IMR-90 (cell line): ENCODE measurements around the gene MBOAT2. TPM values are rescaled to one million over a fixed set of nuclear protein-coding genes. Genes with fewer than 3 reads are reported as not detected.

Experiments
- ATAC-seq: fragments of 200-7000 bp; cut with Tn5 transposase; 2 replicates; pipeline ENCODE4 v1.9.1; 2020; ENCODE audit warnings: low read depth, mild to moderate bottlenecking, moderate library complexity
- BruUV-seq: library from RNA; stranded (reverse); fragments of 400-500 nt; replicated peaks from 2 replicates; lab custom pipeline; 2021; lab: Mats Ljungman, UMichigan
- CTCF ChIA-PET: fragments of 300-600 bp; formaldehyde crosslinking; extraction: SDS; loops from one replicate; lab custom pipeline; 2021; ENCODE audit warnings: antibody characterized with exemption; lab: Yijun Ruan, JAX
- POLR2A ChIA-PET: fragments of 300-600 bp; sonication (Branson Sonifier 250); formaldehyde crosslinking; loops from one replicate; lab custom pipeline; 2022; ENCODE audit warnings: antibody characterized with exemption; ENCODE audit not compliant: unreplicated experiment; lab: Charles Lee
- DNase-seq: peaks from one replicate; pipeline ENCODE4 v3.0.0; 2013
- H2AFZ ChIP-seq: replicated peaks from 2 replicates; pipeline ENCODE3; 2013; ENCODE audit warnings: low read length, mild to moderate bottlenecking; ENCODE audit not compliant: poor library complexity
- H2AK5ac ChIP-seq: 2 replicates; pipeline ENCODE4 v1.6.1; 2013; ENCODE audit warnings: low read depth, low read length, inconsistent platforms
- H2AK9ac ChIP-seq: replicated peaks from 2 replicates; pipeline ENCODE3; 2013; ENCODE audit warnings: mild to moderate bottlenecking, low read depth, low read length, moderate library complexity; ENCODE audit not compliant: poor library complexity
- H2BK120ac ChIP-seq: 2 replicates; pipeline ENCODE4 v1.6.1; 2013; ENCODE audit warnings: low read depth, low read length, inconsistent platforms
- H2BK15ac ChIP-seq: 3 replicates; pipeline ENCODE4 v1.6.1; 2013; ENCODE audit warnings: low read depth, low read length, inconsistent platforms
- H2BK20ac ChIP-seq: 2 replicates; pipeline ENCODE4 v1.6.1; 2013; ENCODE audit warnings: low read depth, mild to moderate bottlenecking, inconsistent platforms, low read length, moderate library complexity
- H2BK5ac ChIP-seq: 2 replicates; pipeline ENCODE4 v1.6.1; 2013; ENCODE audit warnings: mild to moderate bottlenecking, low read depth, low read length, inconsistent platforms; ENCODE audit not compliant: poor library complexity, severe bottlenecking
- H3K14ac ChIP-seq: replicated peaks from 2 replicates; pipeline ENCODE4 v1.6.1; 2013; ENCODE audit warnings: low read depth, low read length, inconsistent platforms
- H3K18ac ChIP-seq: 2 replicates; pipeline ENCODE4 v1.6.1; 2013; ENCODE audit warnings: low read depth, low read length, control low read depth
- H3K23ac ChIP-seq: 2 replicates; pipeline ENCODE4 v1.6.1; 2013; ENCODE audit warnings: low read depth, low read length, inconsistent platforms
- H3K27ac ChIP-seq: 2 replicates; pipeline ENCODE4 v1.5.1; 2013; ENCODE audit warnings: mild to moderate bottlenecking, control low read depth, low read length; ENCODE audit not compliant: insufficient read depth
- H3K27me3 ChIP-seq: 2 replicates; pipeline ENCODE4 v1.6.1; 2013; ENCODE audit warnings: low read length; ENCODE audit not compliant: control insufficient read depth, insufficient read depth
- H3K36me3 ChIP-seq: 2 replicates; pipeline ENCODE4 v1.6.1; 2013; ENCODE audit warnings: low read length, mixed read lengths; ENCODE audit not compliant: control insufficient read depth, insufficient read depth
- H3K4ac ChIP-seq: 2 replicates; pipeline ENCODE4 v1.6.1; 2013; ENCODE audit warnings: low read depth, low read length, inconsistent platforms
- H3K4me1 ChIP-seq: 2 replicates; pipeline ENCODE4 v1.6.1; 2013; ENCODE audit warnings: low read length, mixed read lengths; ENCODE audit not compliant: control insufficient read depth, insufficient read depth
- H3K4me2 ChIP-seq: 2 replicates; pipeline ENCODE4 v1.6.1; 2013; ENCODE audit warnings: low read depth, mild to moderate bottlenecking, control low read depth, low read length, moderate library complexity
- H3K4me3 ChIP-seq: 2 replicates; pipeline ENCODE4 v1.5.1; 2013; ENCODE audit warnings: low read depth, mild to moderate bottlenecking, control low read depth, low read length, moderate library complexity; ENCODE audit not compliant: insufficient read depth
- H3K56ac ChIP-seq: 2 replicates; pipeline ENCODE4 v1.6.1; 2013; ENCODE audit warnings: low read length, inconsistent platforms; ENCODE audit not compliant: insufficient read depth; ENCODE audit errors: extremely low read depth
- H3K79me1 ChIP-seq, 2 experiments: 2 replicates each; pipeline ENCODE4 v1.6.1; 2013; ENCODE audit warnings: low read length in 2 of 2, inconsistent platforms in 1 of 2, low read depth in 1 of 2
- H3K9ac ChIP-seq: 2 replicates; pipeline ENCODE4 v1.6.1; 2013; ENCODE audit warnings: low read depth, low read length, control low read depth
- H3K9me1 ChIP-seq: 2 replicates; pipeline ENCODE4 v1.6.1; 2013; ENCODE audit warnings: low read length, inconsistent platforms; ENCODE audit not compliant: insufficient read depth
- H3K9me3 ChIP-seq: 2 replicates; pipeline ENCODE4 v1.6.1; 2013; ENCODE audit warnings: low read length; ENCODE audit not compliant: control insufficient read depth, insufficient read depth
- H4K20me1 ChIP-seq: 2 replicates; pipeline ENCODE4 v1.6.1; 2013; ENCODE audit warnings: low read length, inconsistent platforms; ENCODE audit not compliant: insufficient read depth
- H4K5ac ChIP-seq: 2 replicates; pipeline ENCODE4 v1.6.1; 2013; ENCODE audit warnings: mild to moderate bottlenecking, low read depth, low read length, control low read depth
- H4K8ac ChIP-seq, 2 experiments: 2 replicates each; pipeline ENCODE4 v1.6.1; 2013; ENCODE audit warnings: low read depth in 2 of 2, low read length in 2 of 2, control low read depth in 1 of 2, inconsistent platforms in 1 of 2
- H4K91ac ChIP-seq: 2 replicates; pipeline ENCODE4 v1.6.1; 2013; ENCODE audit warnings: low read depth, low read length, inconsistent platforms; ENCODE audit not compliant: insufficient read depth
- BHLHE40 ChIP-seq: fragments of 150-350 bp; IDR thresholded peaks from 2 replicates; pipeline ENCODE4 v1.6.1; 2016; ENCODE audit warnings: mild to moderate bottlenecking, low read depth, low read length
- CEBPB ChIP-seq: IDR thresholded peaks from 2 replicates; pipeline ENCODE4 v1.6.1; 2012; ENCODE audit warnings: low read depth, low read length, improper control_type of control experiment
- CTCF ChIP-seq: conservative IDR thresholded peaks from 2 replicates; pipeline ENCODE4 v1.5.1; 2012; ENCODE audit warnings: mild to moderate bottlenecking, low read depth, low read length, improper control_type of control experiment
- POLR2A ChIP-seq: IDR thresholded peaks from 2 replicates; pipeline ENCODE4 v1.6.1; 2012; ENCODE audit warnings: mild to moderate bottlenecking, low read depth, low read length
- RAD21 ChIP-seq: IDR thresholded peaks from 2 replicates; pipeline ENCODE4 v1.6.1; 2012; ENCODE audit warnings: low read length, improper control_type of control experiment
- USF2 ChIP-seq: fragments of 150-350 bp; IDR thresholded peaks from 2 replicates; pipeline ENCODE4 v1.6.1; 2017; ENCODE audit warnings: mild to moderate bottlenecking, antibody characterized with exemption, low read length, low read depth
- WGBS, 2 experiments: methylation state at CpG; one replicate each; pipeline versions ENCODE4 v1.1.5 to v1.1.7; 2013; ENCODE audit warnings: missing lambda C conversion rate in 2 of 2; ENCODE audit not compliant: insufficient read length in 1 of 2; ENCODE audit errors: extremely low coverage in 2 of 2; 5-methylcytosine and 5-hydroxymethylcytosine counted together
- dilution Hi-C: fragments of 300-500 bp; cut with HindIII; formaldehyde crosslinking; loops from one replicate; pipeline ENCODE4 v1.14.3; 2018; ENCODE audit warnings: low sequenced_read_pairs; ENCODE audit not compliant: unreplicated experiment
- in situ Hi-C: fragments of 300-500 bp; cut with MboI; formaldehyde crosslinking; loops from 3 replicates; pipeline ENCODE4 v1.14.3; 2019; ENCODE audit warnings: low sequenced_read_pairs, inconsistent platforms, mixed read lengths
- intact Hi-C: fragments of 100-400 bp; cut with micrococcal nuclease; formaldehyde crosslinking; loops from 2 replicates; pipeline ENCODE4 v1.10.0; 2022
- polyA plus RNA-seq, 3 experiments: library from polyadenylated mRNA; depleted of rRNA; stranded (reverse); fragments of >200 nt; gene quantifications; 2 replicates each; pipeline ENCODE4 v1.2.3, GENCODE V29; 2012; ENCODE audit warnings: low replicate concordance in 1 of 3
- total RNA-seq: library from RNA; depleted of rRNA; stranded (reverse); fragments of >200 nt; gene quantifications from 2 replicates; pipeline ENCODE4 v1.2.3, GENCODE V29; 2012

The MBOAT2 gene
- total and polyA plus RNA-seq, 2 of the 4 experiments (the other 2 are of a cell fraction), result 33.9 to 102 TPM

GRCh38 chr2:9002637-9003365 lies 683 bp downstream of the MBOAT2 start (continued):
- no peak for TF ChIP-seq CEBPB
- no peak for TF ChIP-seq POLR2A

GRCh38 chr2:9002313-9002636 lies 1.2 kb downstream of the MBOAT2 start:
- Histone ChIP-seq H3K9me1 (peaks cover 8% of the 10 kb centered on the region), H3K79me1 (peaks cover 25 to 58% of the 10 kb centered on the region in 2 experiments), H3K4me3 (peak overlapping the region; percentile 77), H3K27ac (no peak overlapping the region), H3K18ac (no peak overlapping the region), H4K5ac (no peak overlapping the region), H3K56ac (no peak overlapping the region), H3K36me3 (no peaks in the 10 kb centered on the region), H4K8ac (no peak overlapping the region; a peak in 1 of 4 replicates), H3K9me3 (no peaks in the 10 kb centered on the region), H3K4ac (peak overlapping the region; percentile 18; the same call in 1 of the 2 replicates), H4K91ac (no peak overlapping the region), H2AK9ac (no peak overlapping the region), H2BK20ac (no peak overlapping the region), H3K14ac (peak overlapping the region; percentile 40; the same call in 1 of the 2 replicates), H3K9ac (peak overlapping the region; percentile 52), H2BK120ac (no peak overlapping the region), H2AFZ (no peak overlapping the region), H2BK15ac (0 out of 3 replicates have a peak overlapping the region, but pooled peaks have one; percentile 25), H3K27me3 (no peaks in the 10 kb centered on the region), H3K23ac (0 out of 2 replicates have a peak overlapping the region, but pooled peaks have one; percentile 9), H3K4me1 (peaks cover 5% of the 10 kb centered on the region; the same call in 1 of the 2 replicates), H2AK5ac (no peak overlapping the region), H4K20me1 (peaks cover 8% of the 10 kb centered on the region; the same call in 1 of the 2 replicates), H2BK5ac (no peak overlapping the region), H3K4me2 (peak overlapping the region; percentile 97)
- intact Hi-C loops, result loop anchor here (2.0 to 5.0 kb wide), 2 partner anchors 130 to 137 kb away; no protein-coding TSS in a partner anchor
- 6% methylated on average over 2 of the region's 7 CpGs; no CpG with 5 or more reads in 1 of the 2 experiments for WGBS, 2 experiments
- dilution Hi-C loops, result no loop called here
- ChIA-PET POLR2A (no interaction called here), CTCF (no interaction called here)
- no TSS peak for BruUV-seq
- no peak for TF ChIP-seq BHLHE40
- no peak for TF ChIP-seq RAD21
- no peak for TF ChIP-seq USF2
- no peak for TF ChIP-seq CEBPB
- no peak for TF ChIP-seq CTCF
- ATAC-seq (no peak), DNase-seq (no peak)
- in situ Hi-C loops, result no loop called here
